HEK293 (cell line): Measurements from ENCODE around the gene LMO1.

Source experiments
- CTCF ChIA-PET: fragments of 350-600 bp; formaldehyde crosslinking; extraction: SDS; loops from one replicate; lab custom pipeline; 2021; ENCODE audit warnings: antibody characterized with exemption; lab: Yijun Ruan, JAX
- POLR2A ChIA-PET: fragments of 300-600 bp; formaldehyde crosslinking; extraction: SDS; loops from one replicate; lab custom pipeline; 2020; ENCODE audit warnings: antibody characterized with exemption, inconsistent platforms; lab: Yijun Ruan, JAX
- H3K27ac ChIP-seq: fragments of 200-500 bp; sonication (Bioruptor generic); 2 replicates; pipeline ENCODE4 v1.5.1; 2014; ENCODE audit warnings: low read depth, low read length, control low read depth, inconsistent platforms; ENCODE audit errors: extremely low read depth
- H3K36me3 ChIP-seq, 2 experiments: fragments of 200-500 bp in 1 of 2; sonication (Bioruptor generic) in 1 of 2; 1 replicate in 1 of 2; 2 replicates in 1 of 2; pipeline ENCODE4 v1.5.1; 2014 to 2017; ENCODE audit warnings: inconsistent platforms in 2 of 2, low read length in 2 of 2; ENCODE audit not compliant: control insufficient read depth in 2 of 2, insufficient read depth in 1 of 2
- H3K4me1 ChIP-seq: fragments of 200-500 bp; sonication (Bioruptor generic); 2 replicates; pipeline ENCODE4 v1.5.1; 2014; ENCODE audit warnings: mild to moderate bottlenecking, low read length, inconsistent platforms; ENCODE audit not compliant: control insufficient read depth, insufficient read depth
- H3K4me3 ChIP-seq: 2 replicates; pipeline ENCODE4 v1.5.1; 2011; ENCODE audit warnings: low read depth, mild to moderate bottlenecking, control low read depth, low read length, moderate library complexity
- H3K9me3 ChIP-seq: fragments of 200-500 bp; sonication (Bioruptor generic); 2 replicates; pipeline ENCODE4 v1.5.1; 2014; ENCODE audit warnings: low read depth, low read length, inconsistent platforms; ENCODE audit not compliant: control insufficient read depth, insufficient read depth
- EGR2 ChIP-seq: fragments of 450-650 bp; formaldehyde crosslinking; IDR thresholded peaks from 2 replicates; pipeline ENCODE4 v1.5.1; 2016; ENCODE audit warnings: low read depth, missing biosample characterization, missing genetic modification characterization
- INSM2 ChIP-seq: fragments of 450-650 bp; formaldehyde crosslinking; IDR thresholded peaks from 2 replicates; pipeline ENCODE4 v1.5.1; 2016; ENCODE audit warnings: missing biosample characterization, missing genetic modification characterization
- KLF9 ChIP-seq: fragments of 450-650 bp; formaldehyde crosslinking; IDR thresholded peaks from 2 replicates; pipeline ENCODE4 v1.5.1; 2016; ENCODE audit warnings: missing biosample characterization, missing genetic modification characterization, low read depth
- MEIS1 ChIP-seq: sonication (generic); formaldehyde crosslinking; IDR thresholded peaks from 2 replicates; pipeline ENCODE4 v1.8.1; 2022; ENCODE audit warnings: missing genetic modification reagents, mild to moderate bottlenecking, borderline replicate concordance
- ZBTB21 ChIP-seq: fragments of 450-650 bp; formaldehyde crosslinking; IDR thresholded peaks from 2 replicates; pipeline ENCODE4 v1.5.1; 2017; ENCODE audit warnings: missing biosample characterization, missing genetic modification characterization
- ZFHX2 ChIP-seq: fragments of 450-650 bp; formaldehyde crosslinking; conservative IDR thresholded peaks from 2 replicates; pipeline ENCODE4 v1.5.1; 2016; ENCODE audit warnings: missing biosample characterization, missing genetic modification characterization
- ZNF121 ChIP-seq: fragments of 450-650 bp; formaldehyde crosslinking; IDR thresholded peaks from 2 replicates; pipeline ENCODE4 v1.5.1; 2016; ENCODE audit warnings: missing biosample characterization, missing genetic modification characterization
- ZNF48 ChIP-seq: fragments of 450-650 bp; formaldehyde crosslinking; IDR thresholded peaks from 2 replicates; pipeline ENCODE4 v1.5.1; 2016; ENCODE audit warnings: missing biosample characterization, missing genetic modification characterization
- ZNF510 ChIP-seq: fragments of 450-650 bp; formaldehyde crosslinking; IDR thresholded peaks from 2 replicates; pipeline ENCODE4 v1.5.1; 2018; ENCODE audit warnings: mild to moderate bottlenecking, missing genetic modification characterization, missing biosample characterization; ENCODE audit not compliant: insufficient replicate concordance
- ZNF518A ChIP-seq: fragments of 450-650 bp; formaldehyde crosslinking; conservative IDR thresholded peaks from 2 replicates; pipeline ENCODE4 v1.5.1; 2016; ENCODE audit warnings: low read depth, missing biosample characterization, missing genetic modification characterization
- ZNF600 ChIP-seq: fragments of 450-650 bp; formaldehyde crosslinking; IDR thresholded peaks from 2 replicates; pipeline ENCODE4 v1.5.1; 2016; ENCODE audit warnings: missing biosample characterization, missing genetic modification characterization
- ZSCAN4 ChIP-seq: fragments of 450-650 bp; formaldehyde crosslinking; IDR thresholded peaks from 2 replicates; pipeline ENCODE4 v1.5.1; 2017; ENCODE audit warnings: missing biosample characterization, missing genetic modification characterization
- TF ChIP-seq, protein P1 (sequence below): fragments of 450-650 bp; formaldehyde crosslinking; IDR thresholded peaks from 2 replicates; pipeline ENCODE4 v1.5.1; 2016; ENCODE audit warnings: missing biosample characterization, missing genetic modification characterization
- TF ChIP-seq, protein P2 (sequence below): fragments of 450-650 bp; formaldehyde crosslinking; IDR thresholded peaks from 2 replicates; pipeline ENCODE4 v1.5.1; 2016; ENCODE audit warnings: missing biosample characterization, missing genetic modification characterization

LMO1 gene

GRCh38 chr11:8251616-8252295 lies 11.9 kb downstream of the LMO1 start:
- H3K9me3 ChIP-seq = no peaks in the 10 kb centered on the region
- H3K4me3 ChIP-seq = no peak overlapping the region
- ChIA-PET POLR2A (no interaction called here), CTCF (interaction anchor here (1.7 kb wide), 1 partner anchor 12 kb away, joined by 5 read pairs; the partner anchor contains the start of gene LMO1)
- H3K36me3 ChIP-seq = no peaks in the 10 kb centered on the region
- no peak overlapping the region for H3K27ac ChIP-seq
- H3K4me1 ChIP-seq = no peaks in the 10 kb centered on the region
- peak; percentile 44; the same call in 1 of the 2 replicates for TF ChIP-seq KLF9 (tag by site-specific recombination)
- TF ChIP-seq ZSCAN4 (tag by site-specific recombination) = peak; percentile 45
- TF ChIP-seq, protein P1, sequence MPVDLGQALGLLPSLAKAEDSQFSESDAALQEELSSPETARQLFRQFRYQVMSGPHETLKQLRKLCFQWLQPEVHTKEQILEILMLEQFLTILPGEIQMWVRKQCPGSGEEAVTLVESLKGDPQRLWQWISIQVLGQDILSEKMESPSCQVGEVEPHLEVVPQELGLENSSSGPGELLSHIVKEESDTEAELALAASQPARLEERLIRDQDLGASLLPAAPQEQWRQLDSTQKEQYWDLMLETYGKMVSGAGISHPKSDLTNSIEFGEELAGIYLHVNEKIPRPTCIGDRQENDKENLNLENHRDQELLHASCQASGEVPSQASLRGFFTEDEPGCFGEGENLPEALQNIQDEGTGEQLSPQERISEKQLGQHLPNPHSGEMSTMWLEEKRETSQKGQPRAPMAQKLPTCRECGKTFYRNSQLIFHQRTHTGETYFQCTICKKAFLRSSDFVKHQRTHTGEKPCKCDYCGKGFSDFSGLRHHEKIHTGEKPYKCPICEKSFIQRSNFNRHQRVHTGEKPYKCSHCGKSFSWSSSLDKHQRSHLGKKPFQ (tag by site-specific recombination) = peak; percentile 35; the same call in 1 of the 2 replicates
- peak; percentile 98 for TF ChIP-seq EGR2 (tag by site-specific recombination)
- TF ChIP-seq ZBTB21 (tag by site-specific recombination) = no peak
- no peak for TF ChIP-seq ZNF600 (tag by site-specific recombination)
- TF ChIP-seq ZNF121 (tag by site-specific recombination) = no peak
- TF ChIP-seq ZNF510 (tag by site-specific recombination) = no peak
- no peak for TF ChIP-seq ZNF48 (tag by site-specific recombination)
- TF ChIP-seq, protein P2, sequence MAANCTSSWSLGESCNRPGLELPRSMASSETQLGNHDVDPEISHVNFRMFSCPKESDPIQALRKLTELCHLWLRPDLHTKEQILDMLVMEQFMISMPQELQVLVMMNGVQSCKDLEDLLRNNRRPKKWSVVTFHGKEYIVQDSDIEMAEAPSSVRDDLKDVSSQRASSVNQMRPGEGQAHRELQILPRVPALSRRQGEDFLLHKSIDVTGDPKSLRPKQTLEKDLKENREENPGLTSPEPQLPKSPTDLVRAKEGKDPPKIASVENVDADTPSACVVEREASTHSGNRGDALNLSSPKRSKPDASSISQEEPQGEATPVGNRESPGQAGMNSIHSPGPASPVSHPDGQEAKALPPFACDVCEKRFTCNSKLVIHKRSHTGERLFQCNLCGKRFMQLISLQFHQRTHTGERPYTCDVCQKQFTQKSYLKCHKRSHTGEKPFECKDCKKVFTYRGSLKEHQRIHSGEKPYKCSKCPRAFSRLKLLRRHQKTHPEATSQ (tag by site-specific recombination) = no peak
- TF ChIP-seq INSM2 = no peak
- peak; percentile 98 for TF ChIP-seq ZFHX2 (tag by site-specific recombination)
- no peak for TF ChIP-seq MEIS1
- TF ChIP-seq ZNF518A (tag by site-specific recombination) = no peak
